GM18858 (cell line): ENCODE results near the gene WNT1.

Experiments
- ATAC-seq: cut with Tn5 transposase; IDR thresholded peaks from one replicate; pipeline ENCODE4 v1.9.1; 2021; ENCODE audit not compliant: unreplicated experiment

WNT1 gene

DNA sequence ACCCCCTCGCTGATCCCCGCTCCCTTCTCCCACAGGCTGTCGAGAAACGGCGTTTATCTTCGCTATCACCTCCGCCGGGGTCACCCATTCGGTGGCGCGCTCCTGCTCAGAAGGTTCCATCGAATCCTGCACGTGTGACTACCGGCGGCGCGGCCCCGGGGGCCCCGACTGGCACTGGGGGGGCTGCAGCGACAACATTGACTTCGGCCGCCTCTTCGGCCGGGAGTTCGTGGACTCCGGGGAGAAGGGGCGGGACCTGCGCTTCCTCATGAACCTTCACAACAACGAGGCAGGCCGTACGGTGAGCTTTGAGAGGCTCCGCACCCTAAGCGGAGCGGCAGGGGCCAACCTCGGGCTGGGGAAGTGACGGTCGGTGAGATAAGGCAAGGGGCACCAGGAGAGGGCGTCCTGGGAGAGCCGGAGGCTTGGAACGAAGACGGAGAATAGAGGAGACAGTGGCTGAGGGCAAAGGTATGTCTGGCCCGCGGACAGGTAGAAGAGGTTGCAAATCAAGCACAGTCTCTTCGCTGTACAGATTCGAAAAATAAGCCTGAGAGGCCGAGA, 2.3 kb downstream of the WNT1 start:
- ATAC-seq, result no peak

DNA sequence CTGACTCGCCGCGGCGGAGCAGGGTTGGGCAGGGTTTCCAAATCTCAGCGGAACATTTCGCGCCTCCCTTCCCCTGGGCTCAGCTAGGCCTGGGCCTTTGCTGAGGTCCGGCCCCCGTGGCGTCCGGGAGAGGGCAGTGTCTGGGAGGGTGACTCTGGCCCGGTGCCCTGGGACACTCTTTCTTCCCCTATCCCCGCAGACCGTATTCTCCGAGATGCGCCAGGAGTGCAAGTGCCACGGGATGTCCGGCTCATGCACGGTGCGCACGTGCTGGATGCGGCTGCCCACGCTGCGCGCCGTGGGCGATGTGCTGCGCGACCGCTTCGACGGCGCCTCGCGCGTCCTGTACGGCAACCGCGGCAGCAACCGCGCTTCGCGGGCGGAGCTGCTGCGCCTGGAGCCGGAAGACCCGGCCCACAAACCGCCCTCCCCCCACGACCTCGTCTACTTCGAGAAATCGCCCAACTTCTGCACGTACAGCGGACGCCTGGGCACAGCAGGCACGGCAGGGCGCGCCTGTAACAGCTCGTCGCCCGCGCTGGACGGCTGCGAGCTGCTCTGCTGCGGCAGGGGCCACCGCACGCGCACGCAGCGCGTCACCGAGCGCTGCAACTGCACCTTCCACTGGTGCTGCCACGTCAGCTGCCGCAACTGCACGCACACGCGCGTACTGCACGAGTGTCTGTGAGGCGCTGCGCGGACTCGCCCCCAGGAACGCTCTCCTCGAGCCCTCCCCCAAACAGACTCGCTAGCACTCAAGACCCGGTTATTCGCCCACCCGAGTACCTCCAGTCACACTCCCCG, 3.0 kb downstream of the WNT1 start:
- no peak for ATAC-seq

DNA sequence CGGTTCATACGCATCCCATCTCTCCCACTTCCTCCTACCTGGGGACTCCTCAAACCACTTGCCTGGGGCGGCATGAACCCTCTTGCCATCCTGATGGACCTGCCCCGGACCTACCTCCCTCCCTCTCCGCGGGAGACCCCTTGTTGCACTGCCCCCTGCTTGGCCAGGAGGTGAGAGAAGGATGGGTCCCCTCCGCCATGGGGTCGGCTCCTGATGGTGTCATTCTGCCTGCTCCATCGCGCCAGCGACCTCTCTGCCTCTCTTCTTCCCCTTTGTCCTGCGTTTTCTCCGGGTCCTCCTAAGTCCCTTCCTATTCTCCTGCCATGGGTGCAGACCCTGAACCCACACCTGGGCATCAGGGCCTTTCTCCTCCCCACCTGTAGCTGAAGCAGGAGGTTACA, 3.6 kb downstream of the WNT1 start:
- no peak for ATAC-seq

DNA sequence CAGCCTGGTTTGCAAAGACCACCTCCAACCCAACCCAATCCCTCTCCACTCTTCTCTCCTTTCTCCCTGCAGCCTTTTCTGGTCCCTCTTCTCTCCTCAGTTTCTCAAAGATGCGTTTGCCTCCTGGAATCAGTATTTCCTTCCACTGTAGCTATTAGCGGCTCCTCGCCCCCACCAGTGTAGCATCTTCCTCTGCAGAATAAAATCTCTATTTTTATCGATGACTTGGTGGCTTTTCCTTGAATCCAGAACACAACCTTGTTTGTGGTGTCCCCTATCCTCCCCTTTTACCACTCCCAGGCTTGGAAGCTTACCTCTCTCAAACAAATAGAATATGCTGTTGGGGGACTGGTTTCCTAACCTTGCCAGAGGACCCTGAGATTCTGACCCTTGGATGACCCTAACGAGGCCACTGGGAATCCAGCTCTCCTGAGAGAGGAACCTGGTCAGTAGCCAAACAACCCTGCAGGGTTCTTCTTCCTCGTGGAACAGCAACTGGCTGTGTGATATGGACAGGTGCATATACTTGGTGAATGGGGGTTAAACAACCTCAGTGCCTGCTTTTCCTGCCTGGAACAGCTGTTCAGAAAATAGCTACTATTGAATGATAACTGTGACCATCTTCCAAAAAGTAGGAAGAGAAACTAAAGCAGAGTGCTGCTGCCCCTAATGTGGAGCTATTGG, 4.4 kb downstream of the WNT1 start:
- no peak for ATAC-seq

DNA sequence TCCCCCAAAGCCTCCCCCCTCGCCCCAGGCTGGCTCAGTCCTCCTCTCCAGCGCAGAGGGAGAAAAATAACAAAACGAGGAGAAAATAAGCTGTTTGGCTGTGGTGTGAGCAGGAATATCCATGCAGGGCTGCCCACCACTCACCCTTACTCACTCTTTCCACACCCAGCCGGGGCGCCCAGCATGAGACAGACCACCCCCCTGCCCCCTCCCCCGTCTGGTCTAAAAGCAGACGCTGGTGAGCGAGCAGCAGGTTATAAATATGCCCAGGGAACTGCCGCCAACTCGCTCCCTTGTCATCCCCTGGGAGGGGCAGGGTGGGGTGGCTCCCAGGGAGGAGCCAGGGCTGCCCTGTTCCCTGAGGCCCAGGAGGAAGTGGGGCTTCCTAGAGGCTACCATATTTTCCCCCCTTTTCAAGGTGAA, 7.4 kb downstream of the WNT1 start:
- ATAC-seq, result no peak

DNA sequence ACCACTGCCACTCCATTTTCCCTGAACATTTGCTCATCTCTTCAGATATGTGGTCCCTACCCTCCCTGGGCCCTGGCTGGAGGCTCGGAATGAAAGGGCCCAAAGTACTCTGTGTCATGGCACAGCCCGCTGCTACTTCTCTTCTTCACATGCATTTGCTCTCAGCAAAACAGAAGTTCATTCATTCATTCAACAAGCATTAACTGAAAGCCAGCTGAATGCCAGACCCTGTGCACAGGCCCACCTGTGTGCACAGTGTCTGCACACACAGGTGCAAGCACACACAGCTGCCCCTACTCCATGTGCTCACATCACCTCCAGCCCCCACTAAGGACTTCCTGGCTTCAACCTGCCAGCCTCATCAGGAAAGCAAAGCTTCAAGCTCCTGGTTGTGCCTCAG, 7.8 kb downstream of the WNT1 start:
- no peak for ATAC-seq

DNA sequence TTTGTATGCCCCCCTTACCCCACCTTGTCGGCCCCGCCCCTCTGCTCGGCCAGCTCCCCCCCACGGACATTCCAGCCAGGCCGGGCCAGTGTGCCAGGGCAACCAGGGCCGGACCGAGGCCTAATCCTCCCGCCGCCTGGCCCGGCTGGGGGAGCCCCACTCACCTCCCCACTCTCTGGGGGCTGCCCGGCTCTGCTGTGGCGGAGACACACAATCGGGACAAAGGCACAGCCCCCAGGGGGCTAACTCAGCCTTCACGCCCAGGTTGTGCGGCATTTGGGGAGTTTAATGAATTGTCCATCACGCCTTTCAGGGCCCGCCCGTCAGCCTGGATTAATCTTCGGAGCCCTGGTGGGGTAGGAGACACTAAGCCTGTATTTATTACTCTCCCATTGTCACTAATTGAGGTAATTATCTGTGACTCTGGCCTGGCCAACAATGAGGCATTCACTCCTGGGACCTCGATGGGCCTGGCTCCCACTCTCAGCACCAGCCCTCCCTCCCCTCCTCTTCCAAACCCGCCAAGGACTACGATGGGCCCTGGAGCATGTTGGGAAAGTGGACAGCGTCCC, 8.7 kb downstream of the WNT1 start:
- no peak for ATAC-seq

DNA sequence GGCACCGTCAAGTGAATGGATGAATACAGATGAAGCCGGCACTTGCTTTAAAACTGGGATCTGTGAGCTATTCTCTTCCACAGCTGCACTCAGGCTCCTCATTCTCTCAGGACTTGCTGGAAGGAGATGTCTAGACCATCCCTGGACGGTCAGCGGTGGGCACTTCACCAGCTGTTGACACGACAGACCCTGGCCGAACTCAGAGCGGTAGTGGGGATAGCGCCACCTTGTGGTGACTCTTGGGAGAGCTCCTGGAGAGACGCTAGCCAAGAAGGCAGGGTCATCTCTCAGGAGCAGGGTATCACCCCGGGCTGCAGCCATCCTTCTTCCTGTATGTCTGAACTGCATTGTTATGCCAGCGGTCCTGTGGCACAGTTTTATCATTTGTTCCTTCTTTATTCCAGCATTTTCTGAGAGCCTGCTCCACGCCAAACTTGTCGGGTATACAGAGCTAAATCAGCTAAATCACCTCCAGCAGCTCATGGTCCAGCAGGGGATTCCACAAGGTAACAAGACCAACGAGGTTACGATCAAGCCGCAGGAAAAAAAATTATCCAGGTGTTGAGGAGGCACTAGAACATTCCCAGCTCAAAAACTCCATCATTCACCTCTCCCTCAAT, 10.0 kb downstream of the WNT1 start:
- no peak for ATAC-seq

DNA sequence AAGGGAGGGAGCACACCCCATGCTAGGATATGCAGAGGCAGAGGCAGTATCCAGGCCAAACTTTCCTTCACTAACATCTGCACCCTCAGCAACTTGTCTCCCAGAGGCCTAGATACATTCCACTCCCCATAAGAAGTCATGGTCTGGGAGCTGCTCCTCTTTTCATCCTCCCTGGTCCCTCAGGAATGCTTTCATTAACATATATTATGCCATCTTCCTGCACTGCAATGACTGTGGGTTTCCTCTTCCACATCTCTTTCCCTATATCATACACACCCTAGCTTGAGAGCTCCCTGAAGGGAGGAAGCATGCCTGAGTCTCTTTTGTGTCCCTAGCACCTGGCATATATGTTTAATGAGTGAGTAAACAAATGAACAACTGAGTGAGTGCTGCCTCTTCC, 12.4 kb downstream of the WNT1 start:
- ATAC-seq, result no peak

DNA sequence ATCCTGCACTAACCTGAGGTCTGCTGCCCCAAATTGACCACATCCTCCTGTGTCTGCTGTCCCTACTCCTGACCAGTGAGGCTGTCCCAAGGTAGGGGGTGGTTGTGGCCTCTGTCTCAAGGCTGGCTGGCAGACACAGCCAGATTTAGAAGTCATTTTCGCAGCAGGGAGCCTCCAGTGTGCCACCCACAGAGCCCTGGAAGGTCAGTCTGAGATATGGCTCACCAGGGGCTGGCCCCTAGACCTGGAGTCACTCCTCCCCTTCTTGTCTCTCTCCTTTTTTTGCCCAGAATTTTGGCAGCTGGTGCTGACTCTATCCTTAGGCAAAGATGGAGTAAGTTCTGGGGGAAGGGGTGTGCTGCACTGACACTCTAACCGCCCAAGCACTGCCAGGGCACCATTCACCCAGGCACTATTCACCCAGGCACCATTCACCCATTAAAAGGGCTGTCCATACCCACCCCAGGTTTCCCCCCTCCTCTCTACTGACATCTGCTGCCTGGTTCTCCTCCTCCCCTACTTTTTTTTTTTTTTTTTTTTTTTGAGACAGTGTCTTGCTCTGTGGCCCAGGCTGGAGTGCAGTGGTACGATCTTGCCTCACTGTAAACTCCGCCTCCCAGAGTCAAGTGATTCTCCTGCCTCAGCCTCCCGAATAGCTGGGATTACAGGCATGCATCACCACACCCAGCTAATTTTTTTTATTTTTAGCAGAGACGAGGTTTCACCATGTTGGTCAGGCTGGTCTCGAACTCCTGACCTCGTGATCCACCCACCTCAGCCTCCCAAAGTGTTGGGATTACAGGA, 13.3 kb downstream of the WNT1 start:
- ATAC-seq, result no peak

DNA sequence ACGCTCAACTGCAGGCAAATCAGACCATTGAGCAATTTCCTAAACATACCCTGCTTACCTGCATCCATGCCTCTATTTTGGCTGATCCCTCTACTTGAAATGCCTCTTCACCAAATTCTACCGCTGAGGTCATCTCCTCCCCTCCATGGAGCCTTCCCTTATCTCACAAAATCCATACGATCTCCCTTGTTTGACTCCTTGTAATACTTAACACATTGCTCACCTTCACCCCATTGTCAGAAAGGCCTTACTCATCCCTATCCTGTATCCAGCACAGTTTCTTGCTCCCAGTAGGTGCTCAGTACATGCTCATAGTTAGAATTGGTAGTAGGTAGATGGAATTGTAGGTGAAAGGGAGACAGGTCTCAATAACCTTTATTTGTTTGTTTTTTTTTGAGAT, 15.7 kb downstream of the WNT1 start:
- ATAC-seq, result no peak

DNA sequence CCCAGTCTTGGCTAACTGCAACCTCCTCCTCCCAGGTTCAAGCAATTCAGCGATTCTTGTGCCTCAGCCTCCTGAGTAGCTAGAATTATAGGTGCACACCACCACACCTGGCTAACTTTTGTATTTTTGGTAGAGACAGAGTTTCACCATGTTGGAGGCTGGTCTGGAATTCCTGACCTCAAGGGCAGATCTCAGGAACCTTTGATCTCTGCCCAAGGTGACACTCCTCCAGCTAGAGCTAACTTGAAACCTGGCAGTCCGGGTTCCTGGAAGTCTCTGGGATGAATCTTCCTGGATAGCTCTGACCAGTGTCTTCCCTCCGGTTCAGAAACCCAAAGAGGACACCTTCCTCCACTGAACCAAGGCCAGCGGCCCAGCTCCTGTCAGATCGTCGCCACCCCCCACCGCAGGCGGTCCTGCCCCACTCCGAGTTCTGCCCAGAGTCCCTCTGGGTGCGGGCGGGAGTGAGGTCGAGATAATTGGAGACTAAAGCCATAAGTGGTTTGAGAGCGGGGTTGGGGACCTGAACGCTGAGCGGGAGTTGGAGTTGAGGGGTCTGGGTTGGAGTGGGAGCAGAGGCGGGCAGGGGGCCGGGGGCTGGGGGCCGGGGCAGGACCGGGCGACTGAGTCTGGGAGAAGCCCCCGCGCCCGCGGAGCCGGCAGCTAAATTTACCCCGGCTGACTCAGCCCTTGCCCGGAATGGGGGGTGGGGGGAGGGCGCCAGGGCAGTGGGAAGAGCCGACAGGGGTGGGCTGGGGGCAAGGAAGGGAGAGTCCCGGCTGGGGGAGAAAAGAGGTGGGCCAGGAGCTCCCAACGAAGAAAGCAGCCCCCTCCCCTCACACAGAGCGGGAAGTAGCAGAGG, 16.3 kb downstream of the WNT1 start:
- no peak for ATAC-seq

DNA sequence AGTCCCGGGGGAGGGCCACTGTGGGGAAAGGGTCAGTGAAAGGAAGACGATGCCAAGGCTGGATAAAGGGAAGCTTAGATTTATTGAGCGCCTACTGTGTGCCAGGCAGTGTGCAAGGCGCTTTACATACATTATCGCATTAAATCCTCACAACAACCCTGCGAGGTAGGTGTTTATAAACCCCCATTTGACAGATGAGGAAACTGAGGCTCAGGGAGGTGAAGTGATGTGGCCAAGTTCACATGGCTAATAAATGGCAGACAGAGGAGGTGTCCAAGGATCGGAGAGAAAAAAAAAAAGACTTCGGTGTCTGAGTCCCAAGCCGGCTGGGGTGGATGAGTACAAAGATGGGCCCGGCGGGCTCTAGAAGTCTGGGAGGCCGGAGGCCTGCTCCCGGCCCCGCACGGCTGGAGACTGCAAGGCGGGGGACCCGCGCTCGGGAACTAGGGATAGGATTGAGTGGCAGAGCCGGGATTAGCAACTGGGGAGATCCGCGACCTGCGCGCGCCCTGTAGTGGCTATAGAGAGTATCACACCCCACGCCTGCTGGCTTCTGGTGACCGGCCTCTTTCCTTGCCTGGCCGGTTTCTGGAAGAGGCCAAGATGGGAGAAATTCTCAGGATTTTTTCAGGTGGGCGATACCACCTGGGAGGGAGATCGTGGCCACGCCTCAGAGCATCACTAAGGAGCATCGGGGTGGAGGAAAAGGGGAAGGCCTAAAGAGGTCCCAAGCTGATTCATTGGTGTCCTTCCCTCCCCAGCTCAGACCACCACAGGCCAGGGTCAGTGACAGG, 17.2 kb downstream of the WNT1 start:
- no peak for ATAC-seq

DNA sequence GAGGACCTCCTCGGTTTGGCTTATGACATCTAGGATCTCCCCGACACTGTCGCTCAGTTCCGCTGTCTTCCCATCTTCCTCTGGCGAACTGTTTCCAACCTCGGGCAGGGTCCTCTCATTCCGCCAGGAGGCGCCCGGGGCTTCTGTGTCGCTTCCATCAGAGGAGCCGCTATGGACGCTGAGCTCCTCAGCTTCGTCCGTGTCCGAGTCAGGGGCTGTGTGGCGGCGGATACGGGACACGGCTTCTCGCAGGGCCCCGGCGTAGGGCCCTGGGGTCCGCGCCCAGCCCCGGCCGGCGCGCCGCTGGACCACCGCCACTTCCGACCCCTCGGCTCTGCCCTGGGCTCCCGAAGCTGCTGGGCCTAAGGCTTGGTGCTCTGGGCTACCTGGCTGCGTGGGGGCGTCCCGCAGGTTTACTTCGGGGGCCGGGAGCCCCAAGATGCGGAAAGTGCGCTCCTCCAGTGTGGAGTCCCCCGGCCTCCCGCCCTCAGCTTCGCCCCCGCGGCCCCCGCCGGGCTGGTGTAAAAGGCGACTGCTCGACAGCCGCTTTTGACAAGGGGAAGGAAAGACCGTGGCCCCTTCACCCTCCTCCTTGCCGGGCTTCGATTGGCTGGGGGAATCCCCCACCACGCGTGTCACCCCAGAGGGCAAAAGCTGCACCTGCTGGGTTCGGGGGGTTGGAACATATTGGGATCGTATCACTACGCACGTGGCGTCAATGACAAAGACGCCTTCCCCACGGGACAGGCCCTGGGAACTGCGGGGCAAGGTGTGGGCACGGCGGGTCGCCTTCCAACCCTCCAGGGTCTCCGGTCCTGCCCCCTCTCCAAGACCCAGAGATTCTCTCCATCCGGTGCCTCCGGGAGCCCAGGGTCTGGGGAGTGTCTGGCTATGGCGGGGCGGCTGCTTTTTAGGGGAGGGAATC, 18.9 kb downstream of the WNT1 start:
- ATAC-seq, result no peak

DNA sequence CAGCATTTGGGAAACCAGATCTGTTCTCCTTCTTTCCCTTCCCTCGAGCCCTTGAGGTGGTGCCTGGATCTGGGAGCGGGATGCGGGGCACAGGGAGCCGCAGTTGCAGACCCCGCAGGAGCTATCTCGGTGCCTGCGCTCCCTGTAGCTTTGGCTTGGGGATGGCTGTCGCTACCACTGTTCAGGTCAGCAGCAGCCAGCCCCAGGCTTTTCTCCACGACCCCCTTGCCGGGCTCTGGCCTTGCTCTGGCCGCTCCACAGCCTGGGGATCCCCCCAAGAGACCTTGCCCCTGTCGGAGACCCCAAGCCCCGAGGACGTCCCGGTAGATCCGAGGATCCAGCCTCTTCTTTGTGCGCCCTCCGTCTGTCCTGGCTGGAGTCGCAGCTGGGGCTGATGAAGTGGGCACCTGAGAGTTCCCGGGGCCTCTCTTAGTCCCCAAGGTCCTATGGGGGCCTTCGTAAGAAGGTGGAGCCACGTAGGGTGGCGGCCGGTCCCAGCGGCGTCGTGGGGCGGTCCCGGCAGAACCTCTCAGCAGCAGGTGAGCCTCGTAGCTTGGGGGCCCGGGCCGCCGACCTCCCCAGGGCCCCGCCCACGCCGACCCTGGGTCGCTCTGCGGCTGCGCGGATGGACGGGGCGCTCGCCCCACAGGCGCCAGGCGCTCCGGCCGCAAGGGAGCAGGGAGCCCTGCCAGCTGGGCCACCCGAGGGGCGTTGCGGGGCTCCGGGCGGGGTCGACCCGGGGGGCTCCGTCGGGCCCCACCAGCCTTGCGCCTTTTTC, 19.8 kb downstream of the WNT1 start:
- no peak for ATAC-seq

DNA sequence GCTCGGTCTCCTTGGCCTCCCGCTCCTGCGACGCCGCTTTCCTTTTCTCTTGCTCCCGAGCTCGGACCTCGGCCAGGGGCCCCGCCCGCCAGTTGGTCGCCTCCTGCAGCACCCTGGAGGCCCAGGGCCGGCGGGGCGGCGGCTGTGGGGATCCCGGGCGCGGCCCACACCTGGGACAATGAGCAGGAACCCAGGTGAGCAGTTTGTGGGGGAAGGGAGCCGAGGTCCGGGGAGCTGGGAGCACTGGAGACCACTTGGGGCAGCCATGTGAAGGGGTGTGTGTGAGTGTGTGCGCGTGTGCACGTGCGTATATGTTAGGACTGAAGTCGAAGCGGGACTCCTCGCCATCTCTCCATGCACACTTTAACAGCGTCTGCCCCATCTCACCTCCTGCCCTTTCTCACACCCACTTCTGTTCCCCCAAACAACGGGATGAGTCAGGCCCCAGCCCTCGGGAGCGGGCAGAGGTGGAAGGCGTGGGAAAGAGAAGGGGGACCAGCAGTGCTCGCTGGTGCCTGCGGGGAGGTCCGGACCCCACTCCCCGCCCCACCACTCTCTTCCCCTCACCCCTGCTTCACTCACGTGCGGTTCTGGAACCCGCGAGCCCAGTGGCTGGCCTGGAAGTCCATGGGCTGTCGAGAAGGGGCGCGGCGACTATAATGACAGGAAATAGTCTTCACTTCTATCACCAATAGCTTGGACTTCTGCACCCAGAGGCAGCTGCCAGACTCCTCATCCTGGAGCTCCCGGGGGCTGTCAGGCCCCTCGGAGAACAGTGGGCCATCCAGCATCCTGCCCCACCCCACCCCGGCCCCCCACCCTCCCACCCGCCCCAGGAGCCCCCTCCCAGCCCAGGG, 20.6 kb downstream of the WNT1 start:
- ATAC-seq, result no peak
